AG10803 (cell line): ENCODE measurements around the gene EGFL8.
"Not testable (repeated sequence)": the region's sequence is repeated elsewhere in the genome, so short reads cannot be mapped to it uniquely, and the experiment has no call there.

Experiments
- DNase-seq: peaks from one replicate; pipeline ENCODE4 v3.0.0; 2010; ENCODE audit warnings: low read depth
- H3K4me3 ChIP-seq: 2 replicates; pipeline ENCODE4 v1.5.1; 2011; ENCODE audit warnings: mild to moderate bottlenecking, low read length, control low read depth
- CTCF ChIP-seq: conservative IDR thresholded peaks from 2 replicates; pipeline ENCODE4 v1.5.1; 2011; ENCODE audit warnings: mild to moderate bottlenecking, low read length, control low read depth, inconsistent platforms

The EGFL8 gene

GRCh38 chr6:32131439-32131948 is 32.9 kb upstream of the EGFL8 start:
- no peak overlapping the region for H3K4me3 ChIP-seq
- no peak for DNase-seq
- TF ChIP-seq CTCF: no peak

- H3K4me3 ChIP-seq: no peak overlapping the region
- no peak for DNase-seq
- TF ChIP-seq CTCF: no peak
Observed at GRCh38 chr6:32132110-32132509, 32.3 kb upstream of the EGFL8 start.

- DNase-seq: peak; percentile 65
- no peak overlapping the region for H3K4me3 ChIP-seq
- no peak for TF ChIP-seq CTCF
Observed at GRCh38 chr6:32133786-32134185, 30.6 kb upstream of the EGFL8 start.

- H3K4me3 ChIP-seq: no peak overlapping the region
- no peak for DNase-seq
- no peak for TF ChIP-seq CTCF
Observed at GRCh38 chr6:32137454-32137853, 26.9 kb upstream of the EGFL8 start.

- DNase-seq: no peak
- TF ChIP-seq CTCF: no peak
- no peak overlapping the region for H3K4me3 ChIP-seq
Observed at GRCh38 chr6:32139590-32139989, 24.8 kb upstream of the EGFL8 start.

- no peak for DNase-seq
- TF ChIP-seq CTCF: no peak
- H3K4me3 ChIP-seq: no peak overlapping the region
Observed at GRCh38 chr6:32140420-32141046, 23.9 kb upstream of the EGFL8 start.

GRCh38 chr6:32144238-32144637 is 20.2 kb upstream of the EGFL8 start:
- DNase-seq, H3K4me3 ChIP-seq: not testable (repeated sequence)
